PC-3 (cell line): ENCODE data around the gene PPP4R4.

ENCODE experiments used
- CTCF ChIP-seq: fragments of 300-600 bp; sonication (generic); conservative IDR thresholded peaks from 2 replicates; pipeline ENCODE4 v1.5.1; 2017; ENCODE audit warnings: antibody characterized with exemption, low read depth, mild to moderate bottlenecking, low read length
- EZH2 ChIP-seq: fragments of 300-600 bp; sonication (generic); IDR thresholded peaks from one replicate; pipeline ENCODE4 v1.6.1; 2017; ENCODE audit warnings: antibody characterized with exemption, mild to moderate bottlenecking, low read length; ENCODE audit not compliant: unreplicated experiment

DNA sequence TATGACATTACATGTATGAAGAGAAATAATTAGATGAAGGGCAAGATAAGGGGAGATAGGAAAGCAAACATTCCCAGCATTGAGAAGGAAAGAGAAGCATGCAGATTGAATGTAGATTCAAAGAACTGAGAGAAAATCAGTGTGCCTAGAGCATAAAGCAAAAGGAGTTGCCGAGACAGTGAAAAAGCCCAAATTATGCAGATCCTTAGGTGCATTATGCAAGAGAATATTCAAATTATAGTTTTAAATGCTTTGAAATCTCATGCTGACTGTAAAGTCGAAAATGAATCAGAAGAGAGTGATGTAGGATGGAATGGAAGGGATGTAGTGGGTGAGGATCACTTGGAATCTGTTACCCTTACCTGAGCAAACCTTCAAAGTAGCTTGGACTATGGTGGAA, 49.9 kb downstream of the PPP4R4 start:
- TF ChIP-seq CTCF (no peak), EZH2 (no peak)
